Hematopoietic multipotent progenitor cell treated with erythropoietin and hydrocortisone succinate and interleukin-3 and kit ligand, for 17 days (in vitro differentiated cells): ENCODE measurements around the gene RBM19.

ENCODE experiments used
- DNase-seq: peaks from one replicate; pipeline ENCODE4 v3.0.0-alpha.2; 2015; ENCODE audit warnings: low spot score

RBM19 gene

DNA sequence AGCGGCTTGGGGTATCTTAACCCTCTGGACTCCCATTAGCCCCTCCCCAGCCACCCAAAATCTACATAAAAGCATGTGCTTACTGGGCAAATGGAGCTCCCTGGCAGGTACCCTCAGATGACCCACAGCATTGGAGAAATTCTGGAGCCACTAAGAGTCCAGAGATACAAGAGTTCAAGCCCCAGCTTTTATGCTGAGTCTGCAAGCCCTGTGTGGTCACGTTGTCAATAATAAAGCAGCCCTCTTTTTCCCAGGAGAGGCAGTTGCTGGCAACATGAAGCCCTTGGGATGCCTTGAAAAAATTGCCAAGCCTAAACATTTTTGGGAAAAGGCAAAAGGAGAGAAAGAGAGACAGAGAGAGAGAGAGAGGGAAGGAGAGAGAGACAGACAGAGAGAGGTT lies 83.4 kb downstream of the RBM19 start:
- no peak for DNase-seq

DNA sequence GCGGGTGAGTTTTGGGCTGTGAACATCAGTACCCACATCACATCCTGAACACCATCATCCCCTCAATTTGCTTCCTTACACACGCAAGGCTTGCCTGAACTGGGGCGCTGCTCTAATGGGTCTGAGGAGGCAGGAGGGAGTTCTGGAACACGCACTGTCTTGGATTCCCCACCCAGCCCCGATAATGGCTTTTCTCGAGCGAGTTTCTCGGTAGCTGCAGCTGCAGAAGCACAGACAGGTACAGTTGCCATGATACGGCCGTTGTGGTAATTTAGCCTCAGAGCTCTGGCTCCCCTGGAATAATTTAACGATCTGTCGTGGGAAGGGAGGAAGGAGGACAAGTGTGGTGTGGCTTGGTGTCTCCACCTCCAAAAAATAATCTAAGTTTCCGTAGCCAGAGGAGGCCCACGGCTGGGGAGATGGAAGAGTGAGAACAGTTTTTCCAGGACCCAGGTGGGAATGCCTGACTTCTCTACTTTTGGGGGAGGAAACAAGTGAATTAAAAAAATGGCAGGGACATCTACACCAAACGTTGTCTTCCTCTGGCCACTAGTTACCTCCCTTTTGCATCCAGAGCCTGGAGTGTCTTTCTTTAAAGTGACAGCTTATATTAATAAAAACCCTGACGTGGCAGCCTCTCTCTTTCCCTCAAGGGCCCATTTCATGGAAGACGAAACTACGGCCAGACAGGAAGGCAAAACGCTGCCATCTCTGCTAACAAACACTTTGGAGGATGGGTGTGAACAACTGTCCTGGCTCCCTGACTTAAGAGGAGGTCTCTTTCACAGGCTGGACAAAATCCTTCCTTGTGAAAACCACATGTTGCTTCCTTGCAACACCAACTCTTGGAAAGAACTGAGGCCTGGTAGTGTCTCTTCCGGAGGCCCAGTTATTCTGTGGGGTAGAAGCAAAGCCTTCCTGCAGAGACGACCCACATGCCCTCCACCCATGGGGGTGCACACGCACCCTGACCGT lies 84.8 kb downstream of the RBM19 start:
- no peak for DNase-seq

DNA sequence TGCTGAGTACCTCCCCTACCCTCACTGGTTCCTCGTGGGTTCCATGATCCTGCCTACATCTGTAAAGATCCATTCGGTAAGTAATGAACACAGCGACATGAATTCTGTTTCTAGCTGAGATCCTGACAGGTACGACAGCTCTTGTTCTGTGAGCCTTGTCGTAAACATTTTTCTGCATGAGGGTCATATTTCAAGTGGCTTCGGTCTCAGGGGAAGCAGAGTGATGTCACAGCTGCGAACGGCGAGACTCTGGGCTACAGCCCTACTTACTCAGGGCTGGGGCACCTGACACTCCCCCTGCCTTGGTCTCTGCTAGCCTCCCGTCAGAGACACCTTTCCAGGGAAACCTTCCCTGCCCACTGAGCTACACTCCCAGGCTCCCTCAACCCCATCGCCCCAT lies 85.8 kb downstream of the RBM19 start:
- DNase-seq, result no peak

DNA sequence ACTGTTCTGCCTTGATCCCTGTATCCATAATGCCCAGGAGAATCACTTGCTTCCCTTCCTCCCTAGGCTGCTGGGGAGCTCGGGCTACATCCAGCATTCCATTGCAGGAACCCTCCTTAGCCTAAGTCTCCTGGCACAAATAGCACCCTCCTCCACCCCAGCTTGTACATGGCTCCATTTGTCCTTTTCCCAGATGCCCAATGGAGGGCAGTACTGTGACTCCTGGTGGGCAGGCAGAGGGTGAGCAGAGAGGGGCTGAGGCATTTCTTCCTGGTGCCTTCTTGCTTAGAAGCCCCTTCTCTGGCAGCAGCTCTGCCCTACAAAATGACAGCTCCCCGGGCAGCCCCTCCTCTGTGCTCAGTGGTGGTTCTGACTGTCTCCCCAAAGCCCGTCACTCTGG lies 86.5 kb downstream of the RBM19 start:
- DNase-seq, result no peak

DNA sequence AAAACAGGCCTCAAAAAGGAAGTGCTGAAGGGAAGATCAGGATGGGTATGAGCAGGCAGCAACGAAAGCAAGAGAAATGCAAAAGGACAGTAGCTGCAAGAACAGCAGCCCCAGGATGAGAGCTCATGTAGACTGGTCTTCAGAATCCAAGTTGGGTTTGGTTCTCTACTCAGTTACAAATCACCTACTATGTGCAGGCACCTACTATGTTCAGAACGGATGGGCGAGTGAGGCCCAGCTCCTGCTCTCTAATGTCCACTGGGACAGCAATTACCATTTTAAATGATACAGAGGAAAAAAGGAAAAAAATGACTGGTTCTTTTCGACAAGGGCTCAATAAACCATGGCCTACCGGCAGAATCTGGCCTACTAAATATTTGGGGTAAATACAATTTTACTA lies 88.5 kb downstream of the RBM19 start:
- no peak for DNase-seq

DNA sequence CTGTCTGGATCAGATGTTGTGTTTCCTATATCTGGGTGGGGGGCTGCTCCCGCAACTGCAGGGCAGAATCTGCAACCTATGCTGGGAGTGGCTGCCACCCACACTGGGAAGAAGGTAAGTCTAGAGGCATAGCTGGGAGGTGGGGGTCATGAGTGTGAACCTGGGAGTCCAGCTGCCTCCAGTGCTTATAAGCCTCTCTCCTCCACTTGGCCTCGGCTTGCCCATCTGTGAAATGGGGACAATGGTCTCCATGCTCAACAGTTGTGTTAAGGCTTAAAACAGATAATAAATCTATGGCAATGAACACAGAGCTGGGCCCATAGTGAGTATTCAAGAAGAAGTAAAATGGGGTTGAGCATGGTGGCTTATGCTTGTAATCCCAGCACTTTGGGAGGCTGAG lies 90.0 kb downstream of the RBM19 start:
- DNase-seq, result no peak

DNA sequence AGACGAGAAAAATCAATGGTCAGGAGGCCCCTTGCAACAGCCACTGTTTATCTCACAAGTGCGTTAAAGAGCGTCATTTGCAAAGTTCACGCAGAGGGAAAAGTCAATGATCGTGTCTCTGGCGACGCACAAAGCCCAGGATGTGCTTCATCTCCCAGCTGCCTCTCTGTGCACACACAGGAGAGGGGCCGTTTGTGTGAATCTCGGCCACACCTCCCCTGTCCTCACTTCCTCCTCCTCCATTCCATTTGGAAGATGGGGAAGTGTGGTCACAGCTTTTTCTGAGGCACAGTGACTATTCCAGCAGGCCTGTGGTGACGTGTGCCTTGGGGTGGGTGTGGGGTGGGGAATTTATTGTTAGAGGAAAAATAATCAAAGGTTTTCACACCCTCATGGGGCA lies 90.4 kb downstream of the RBM19 start:
- DNase-seq, result no peak

DNA sequence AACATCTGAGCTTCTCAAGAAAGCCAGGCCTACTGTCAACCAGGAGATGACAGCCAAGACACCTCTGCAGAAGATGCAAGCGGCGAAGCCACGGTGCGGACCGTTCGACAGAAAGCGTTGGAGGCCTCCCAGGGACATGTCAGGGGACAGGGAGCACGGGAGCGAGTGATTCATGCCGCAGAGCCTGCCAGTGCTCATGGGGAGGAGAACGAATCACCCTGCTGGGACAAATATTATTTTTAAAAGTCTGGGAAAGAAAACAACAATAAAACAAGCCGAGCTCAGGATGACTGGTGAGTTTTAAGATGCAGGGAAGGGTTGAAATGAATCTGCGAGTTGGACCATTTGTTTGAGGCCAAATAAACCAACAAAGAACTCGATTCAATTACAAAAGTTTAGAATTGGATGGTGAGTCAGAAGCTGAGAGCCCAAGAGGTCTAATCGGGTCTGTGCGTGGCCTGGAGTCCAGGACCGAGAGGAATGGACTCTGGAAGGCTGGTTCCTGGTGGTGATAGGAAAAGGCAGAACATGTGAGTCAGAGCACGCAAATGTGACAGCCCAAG lies 91.0 kb downstream of the RBM19 start:
- no peak for DNase-seq

DNA sequence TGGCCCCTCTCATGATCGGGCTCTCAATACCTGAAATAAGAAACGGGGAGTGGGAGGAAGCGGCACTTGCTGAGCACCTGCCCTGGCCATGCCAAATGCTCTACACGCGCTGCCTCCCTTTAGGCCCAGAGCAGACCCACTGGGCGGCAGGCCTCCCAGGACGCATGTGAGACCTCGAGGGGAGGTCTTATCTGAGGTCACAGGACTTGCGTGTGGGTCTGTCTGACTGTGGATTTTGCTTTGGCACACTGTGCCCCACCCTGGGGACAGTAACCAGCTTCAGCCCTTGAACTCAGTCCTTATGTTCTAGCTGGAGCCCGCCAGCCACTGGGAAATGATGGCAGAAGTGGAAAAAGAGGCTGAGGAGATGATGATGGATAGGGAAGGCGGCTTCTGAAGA lies 91.8 kb downstream of the RBM19 start:
- DNase-seq, result no peak

DNA sequence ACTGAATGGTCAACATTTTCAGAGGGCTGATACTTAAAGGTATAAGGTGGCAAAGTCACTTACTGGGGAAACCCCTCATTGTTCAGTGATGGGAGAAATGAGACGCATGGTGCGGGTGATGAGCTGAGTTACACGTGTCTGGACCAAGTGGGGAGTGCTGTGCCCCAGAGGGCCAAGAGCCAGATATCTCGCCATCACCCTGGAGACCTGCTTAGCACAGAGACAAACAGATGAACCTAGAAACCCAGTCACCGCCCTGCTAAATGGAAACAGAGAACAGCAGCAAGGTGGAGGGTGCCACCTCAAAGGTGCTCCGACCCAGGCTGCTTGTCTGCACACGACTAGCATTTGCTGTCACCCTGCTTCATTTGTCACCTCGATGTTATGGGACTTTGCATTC lies 92.4 kb downstream of the RBM19 start:
- DNase-seq, result no peak

DNA sequence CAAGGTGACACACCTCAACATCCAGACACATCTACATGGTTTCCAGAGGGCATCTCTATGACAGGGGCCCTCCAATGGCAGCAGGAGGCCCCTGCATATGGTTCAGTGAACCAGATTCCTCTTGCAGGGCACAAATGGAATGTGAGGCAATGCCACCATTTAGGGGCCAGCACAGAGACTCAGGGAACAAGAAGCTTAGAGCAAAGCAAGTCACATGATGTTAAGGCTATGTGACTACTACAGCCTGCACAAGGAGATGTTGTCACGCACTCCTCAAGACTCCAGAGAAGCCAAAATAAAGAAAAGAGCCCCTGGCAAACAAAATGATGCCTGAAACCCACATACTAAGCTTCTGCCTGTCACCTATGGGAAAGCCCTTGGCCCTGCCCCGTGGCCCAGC lies 95.2 kb downstream of the RBM19 start:
- DNase-seq, result no peak

DNA sequence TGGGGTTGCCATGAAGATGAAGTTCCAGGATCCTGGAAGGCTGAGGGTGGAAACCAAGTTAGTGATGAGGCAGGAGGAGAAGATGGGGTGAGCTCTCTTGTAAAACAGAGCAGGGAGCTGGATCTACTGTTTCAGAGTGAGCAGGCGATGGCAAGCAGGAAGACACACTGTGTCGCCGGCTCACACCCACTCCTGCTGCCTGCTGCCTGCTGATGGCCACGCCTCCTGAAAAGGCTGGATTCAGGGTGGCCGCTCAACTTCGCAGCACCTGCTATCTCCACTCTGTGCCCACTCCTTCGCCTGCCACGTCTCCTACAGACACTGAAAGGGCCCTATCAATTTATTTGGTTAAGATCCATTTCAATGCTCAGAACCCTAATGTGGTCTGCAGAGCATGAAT lies 96.1 kb downstream of the RBM19 start:
- DNase-seq, result no peak

DNA sequence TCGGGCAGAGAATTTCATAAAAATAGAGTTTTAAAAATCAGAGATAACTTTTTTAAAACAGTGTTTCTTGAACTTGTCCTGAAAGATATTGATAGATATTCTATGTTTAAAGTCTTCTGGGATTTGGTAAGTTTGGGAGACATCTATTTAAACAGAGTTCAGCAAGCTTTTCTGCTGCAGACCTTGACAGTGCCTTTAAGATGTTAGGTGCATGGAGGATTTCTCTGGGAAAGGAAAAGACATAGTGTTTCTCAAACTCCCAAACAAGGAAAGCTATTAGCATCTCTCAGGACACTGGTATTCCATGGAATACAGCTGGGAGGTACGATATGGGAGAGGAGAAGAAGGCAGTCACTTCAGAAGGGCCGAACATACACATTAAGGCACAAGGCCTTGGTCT lies 97.8 kb downstream of the RBM19 start:
- no peak for DNase-seq

DNA sequence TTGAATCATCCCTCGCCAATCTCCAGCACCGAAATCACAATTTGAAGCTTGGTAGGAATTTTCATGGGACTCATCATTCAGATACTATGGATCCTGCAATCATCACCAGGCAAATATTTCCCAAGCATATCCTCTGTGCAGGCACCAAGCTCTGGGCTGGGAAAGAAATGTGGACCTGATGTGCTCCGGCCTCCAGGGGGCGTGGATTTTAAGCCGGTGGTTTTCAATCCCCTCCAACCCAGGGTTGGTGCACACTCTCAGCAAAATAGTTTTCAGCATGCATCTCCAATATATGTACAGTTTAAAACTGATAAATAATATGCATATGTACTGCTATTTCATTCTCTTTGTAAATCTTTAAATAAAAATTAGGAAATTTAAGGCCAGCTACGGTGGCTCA lies 98.9 kb downstream of the RBM19 start:
- no peak for DNase-seq

DNA sequence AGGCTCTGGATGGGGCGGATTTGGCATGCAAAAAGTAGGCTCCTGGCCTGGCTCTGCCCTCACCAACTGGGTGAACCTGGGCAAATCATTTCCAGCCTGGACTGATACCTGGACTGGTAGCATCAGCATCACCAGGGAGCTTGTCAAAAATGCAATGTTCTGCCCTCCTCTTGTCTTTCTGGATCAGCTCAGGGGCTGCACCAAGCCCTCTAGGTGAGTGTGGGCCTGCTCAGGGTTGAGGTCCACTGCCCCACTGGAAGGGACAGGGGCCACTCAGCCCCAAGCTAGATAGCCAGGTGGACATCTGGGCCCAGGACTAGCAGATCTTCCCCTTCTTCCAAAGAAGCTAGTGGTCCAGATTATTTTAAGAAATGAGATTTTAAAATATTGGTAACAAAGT lies 99.6 kb downstream of the RBM19 start:
- DNase-seq, result no peak

DNA sequence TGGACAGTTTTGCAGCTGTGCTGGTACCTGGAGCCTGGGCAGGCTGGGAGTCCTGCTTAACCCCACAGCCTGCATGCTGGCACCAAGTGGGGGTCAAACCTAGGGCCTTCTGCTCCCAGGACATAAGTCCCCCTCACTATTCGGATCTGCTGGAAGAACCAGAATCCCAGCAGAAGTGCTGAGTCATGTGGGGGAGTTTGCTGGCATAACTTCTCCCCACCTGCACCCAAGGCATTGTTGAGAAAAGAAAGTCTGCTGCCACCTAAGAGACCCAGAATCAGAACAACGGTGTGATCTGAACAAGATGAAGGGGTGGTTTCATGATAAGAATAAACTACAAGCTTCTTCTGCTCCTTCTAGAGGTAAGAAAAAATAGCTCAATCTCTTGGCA lies 102.7 kb downstream of the RBM19 start:
- DNase-seq, result no peak

DNA sequence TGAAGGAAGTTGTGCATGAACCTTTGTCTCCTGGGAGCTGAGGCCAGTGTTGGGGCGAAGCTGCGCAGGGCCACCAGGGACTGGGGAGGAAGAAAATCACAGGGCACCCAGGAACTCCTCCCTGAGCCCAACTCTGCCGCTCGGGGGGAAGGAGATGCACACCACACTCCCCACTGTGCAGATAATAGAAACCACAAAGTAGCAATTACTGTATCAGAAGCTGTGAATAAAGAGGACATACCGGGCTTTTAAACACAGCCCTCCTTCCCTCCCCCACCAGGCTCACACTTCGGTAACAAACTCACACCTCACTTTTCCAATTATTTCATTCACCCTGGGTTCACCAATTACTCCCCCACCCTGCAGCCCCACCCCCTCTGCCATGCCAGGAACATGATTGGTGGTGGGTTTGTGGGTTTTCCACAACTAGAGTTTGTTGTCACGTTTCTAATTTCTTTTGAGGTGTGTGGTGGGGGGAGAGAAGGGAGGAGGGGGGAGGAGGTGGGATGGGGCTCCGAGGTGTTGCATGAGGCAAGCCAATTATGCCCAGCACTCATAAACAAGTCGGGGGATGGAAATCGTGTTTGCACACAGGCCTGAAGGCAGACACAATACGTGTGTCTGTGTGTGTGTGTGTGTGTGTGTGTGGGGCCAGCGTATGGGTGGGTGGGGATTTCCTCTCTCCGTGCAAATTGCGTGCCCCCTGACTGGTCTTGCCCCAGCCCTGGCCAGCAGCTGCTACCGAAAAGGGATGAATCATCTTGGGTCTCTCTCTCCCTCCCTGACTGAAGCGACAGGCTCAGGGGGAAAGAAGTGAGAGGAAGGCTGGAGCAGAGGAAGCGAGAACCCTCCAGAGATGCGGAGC lies 103.3 kb downstream of the RBM19 start:
- no peak for DNase-seq

DNA sequence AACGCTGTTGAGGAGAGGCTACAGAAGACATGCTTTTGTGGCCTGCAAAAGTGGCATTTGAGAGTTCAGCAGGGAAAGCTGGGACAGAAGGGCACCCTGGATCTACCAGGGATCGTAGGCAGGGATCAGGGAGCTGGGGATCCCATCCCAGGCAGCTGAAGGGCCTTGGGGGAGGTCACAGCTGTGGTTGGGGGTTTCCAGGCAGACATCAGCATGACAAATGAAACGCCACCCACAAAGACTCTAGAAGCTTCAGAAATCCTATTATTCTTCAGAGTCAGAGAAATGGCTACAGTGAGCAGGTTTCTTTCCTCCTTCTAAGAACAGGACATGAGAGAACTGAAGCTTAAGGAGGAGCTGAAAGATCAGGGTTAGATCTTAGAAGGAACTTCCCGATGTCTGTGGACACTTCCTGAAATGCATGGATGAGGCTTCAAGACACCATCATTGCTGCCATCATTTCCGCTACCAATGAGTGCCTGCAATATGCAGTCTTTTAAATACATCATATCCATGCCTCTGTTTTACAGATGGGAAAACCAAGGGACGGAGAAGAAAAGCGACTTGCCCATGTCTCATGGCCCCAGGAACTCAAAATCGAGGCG lies 104.3 kb downstream of the RBM19 start:
- no peak for DNase-seq

DNA sequence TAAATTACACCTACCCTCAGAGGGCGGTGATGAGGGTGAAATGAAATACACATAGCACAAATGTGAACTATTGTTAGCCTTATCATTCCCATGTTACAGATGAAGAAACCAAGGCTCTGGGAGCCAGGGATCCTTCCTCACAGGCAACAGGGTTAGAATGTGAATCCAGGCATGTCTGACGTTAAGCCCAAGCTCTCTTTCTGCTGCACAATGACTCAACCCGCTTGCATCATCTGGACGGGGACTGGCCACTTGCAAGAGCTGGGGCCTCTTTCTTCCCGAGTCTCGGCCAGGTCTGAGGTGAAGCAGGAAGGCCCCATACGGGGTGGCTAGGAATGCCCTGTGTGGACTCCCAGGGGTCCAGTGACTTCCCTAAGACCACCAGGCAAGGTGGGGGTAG lies 105.2 kb downstream of the RBM19 start:
- DNase-seq, result no peak

DNA sequence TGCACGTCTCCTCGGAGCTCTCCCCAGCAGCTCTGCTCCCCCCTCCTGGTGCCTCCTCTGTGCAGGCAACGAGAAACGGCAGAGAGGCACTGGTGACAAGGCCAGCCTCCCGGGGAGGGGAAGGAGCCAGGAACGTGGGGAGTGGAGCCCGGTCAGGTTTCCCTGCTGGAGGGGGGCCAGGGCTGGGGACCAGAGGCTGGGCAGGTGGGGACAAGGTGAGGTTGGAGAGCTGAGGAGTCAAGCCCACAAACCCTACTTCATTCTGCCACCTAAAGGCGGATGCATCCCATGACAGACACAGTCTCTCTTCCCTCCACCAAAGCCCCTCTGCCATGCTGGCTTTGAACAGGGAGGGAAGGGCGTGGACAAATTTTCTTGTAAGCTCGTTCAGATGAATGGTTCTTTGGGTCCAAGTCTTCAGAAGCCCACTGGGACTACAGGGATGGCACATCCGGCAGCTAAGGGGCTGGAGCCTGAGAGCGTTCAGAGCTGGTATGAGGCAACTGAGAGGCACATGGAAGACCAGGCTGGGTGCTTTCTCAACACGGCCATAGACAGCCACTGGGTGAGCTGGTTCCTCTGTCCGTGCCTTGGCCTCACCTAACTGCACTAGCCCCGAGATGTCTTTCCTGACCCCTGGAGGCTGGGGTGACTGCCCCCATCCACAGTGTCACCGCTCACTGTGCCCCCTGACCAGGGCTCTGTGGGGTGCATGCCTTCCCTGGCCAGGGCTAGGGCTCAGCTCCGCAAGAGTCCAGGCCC lies 105.9 kb downstream of the RBM19 start:
- DNase-seq, result no peak

DNA sequence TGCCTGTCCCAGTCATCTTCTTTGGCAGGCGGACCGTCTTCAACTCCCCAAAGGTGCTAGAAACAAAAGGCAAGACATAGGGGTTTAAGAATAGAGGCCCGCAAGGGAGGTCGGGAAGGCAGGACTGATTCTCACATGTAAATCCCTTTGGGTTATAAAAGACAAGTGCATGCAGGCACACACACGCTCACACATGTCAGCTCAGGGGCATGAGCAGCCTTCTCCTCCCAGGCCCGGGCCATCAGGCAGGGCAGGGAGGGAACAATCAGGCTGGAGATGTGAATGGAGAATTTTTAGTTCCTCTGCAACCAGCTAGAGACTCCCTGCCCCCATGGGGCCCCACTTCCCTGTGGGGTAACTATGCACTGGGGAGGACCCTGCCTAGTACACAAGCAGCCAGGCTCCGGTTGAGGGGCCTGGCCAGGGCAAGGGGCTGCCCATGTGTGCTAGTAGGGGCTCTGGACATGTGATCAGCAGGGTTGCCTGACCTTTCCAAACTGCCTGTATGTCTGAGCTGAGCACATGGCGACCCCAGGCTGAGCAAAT lies 107.2 kb downstream of the RBM19 start:
- DNase-seq, result no peak
